K562 (cell line): Measurements from ENCODE around the gene SHANK1.

Source experiments
- BRF2 ChIP-seq: IDR thresholded peaks from 3 replicates; pipeline ENCODE4 v1.6.1; 2011; ENCODE audit warnings: borderline replicate concordance, mild to moderate bottlenecking; ENCODE audit not compliant: insufficient read length, insufficient read depth
- ZNF282 ChIP-seq: sonication (generic); formaldehyde crosslinking; IDR thresholded peaks from 2 replicates; pipeline ENCODE4 v1.8.1; 2023; ENCODE audit warnings: missing genetic modification reagents
- TF ChIP-seq, protein P1 (sequence below), 2 experiments: IDR thresholded peaks; 2 replicates each; pipeline ENCODE4 v1.6.1; 2011; ENCODE audit warnings: borderline replicate concordance in 1 of 2, control low read depth in 1 of 2, low read depth in 1 of 2, low read length in 1 of 2, mild to moderate bottlenecking in 1 of 2, mixed read lengths in 1 of 2, moderate library complexity in 1 of 2; ENCODE audit not compliant: insufficient read depth in 1 of 2, insufficient read length in 1 of 2, poor library complexity in 1 of 2, severe bottlenecking in 1 of 2; ENCODE audit errors: extremely low read depth in 1 of 2

DNA sequence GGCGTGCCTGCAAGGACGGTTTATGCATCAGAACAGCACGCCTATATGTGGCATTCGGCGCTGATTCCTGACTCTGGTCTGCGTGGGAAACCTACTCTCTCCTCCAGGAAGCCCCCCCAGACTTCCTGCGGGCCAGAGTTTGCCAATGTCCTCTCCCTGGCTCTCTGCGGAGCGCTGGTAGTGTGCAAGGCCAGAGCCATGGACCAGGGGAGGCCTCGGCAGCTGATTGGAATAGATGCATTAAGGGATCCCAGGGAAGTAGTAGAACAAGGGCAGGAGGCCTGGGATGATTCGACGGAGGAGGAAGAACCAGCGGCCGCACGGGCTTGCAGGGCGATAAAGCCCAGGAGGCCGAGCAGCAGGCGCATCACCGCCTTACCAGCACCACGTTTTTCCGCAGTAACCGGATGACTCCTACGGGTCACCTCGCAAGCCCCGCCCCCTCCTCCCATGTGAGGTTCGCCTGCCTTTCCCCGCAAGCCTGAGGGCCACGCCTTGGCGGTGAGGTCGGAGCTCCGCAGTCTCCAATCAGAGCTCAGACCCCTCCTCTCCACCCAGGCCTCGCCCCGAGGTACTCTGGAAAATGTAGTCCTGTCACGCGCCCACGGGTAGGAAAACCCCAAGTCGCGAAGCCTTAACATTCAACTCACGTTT is 8.6 kb upstream of the SHANK1 start:
- TF ChIP-seq, protein P1, sequence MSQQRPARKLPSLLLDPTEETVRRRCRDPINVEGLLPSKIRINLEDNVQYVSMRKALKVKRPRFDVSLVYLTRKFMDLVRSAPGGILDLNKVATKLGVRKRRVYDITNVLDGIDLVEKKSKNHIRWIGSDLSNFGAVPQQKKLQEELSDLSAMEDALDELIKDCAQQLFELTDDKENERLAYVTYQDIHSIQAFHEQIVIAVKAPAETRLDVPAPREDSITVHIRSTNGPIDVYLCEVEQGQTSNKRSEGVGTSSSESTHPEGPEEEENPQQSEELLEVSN (IDR thresholded peaks at IDR 0.05; ENCODE audit: borderline replicate concordance in 1 of 2, extremely low read depth in 1 of 2, insufficient read depth in 1 of 2, insufficient read length in 1 of 2, low read depth in 1 of 2, low read length in 1 of 2, poor library complexity in 1 of 2, severe bottlenecking in 1 of 2) = peak; percentile 85 to 91
- TF ChIP-seq BRF2 (no peak), ZNF282 (CRISPR knock-in tag) (no peak)
